ENCODE results near the gene NEGR1. TPM values are rescaled to one million over a fixed set of nuclear protein-coding genes. Genes with fewer than 3 reads are reported as not detected.

NEGR1 gene
- total RNA-seq, 4 donors from 2014 or later: 4.6 to 5.7 (median 5.0) TPM

DNA sequence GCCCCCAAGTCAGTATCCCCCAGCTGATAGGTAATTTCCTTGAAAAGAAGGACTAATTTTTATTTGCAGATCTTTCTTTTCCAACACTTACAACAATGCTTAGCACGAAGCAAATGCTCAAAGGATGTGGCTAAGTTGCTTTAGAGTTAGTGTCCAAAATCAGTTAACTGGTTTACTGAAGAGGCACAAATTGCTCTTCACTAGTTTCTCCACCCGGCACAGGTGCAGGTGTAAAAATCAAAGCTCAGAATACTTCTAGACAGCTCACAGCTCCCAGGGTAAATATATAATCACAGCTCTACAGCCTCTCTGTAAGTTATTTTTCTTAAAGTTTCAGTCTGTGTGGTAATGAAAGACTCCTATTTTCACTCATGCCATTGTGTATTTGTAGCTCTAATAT is 361.8 kb downstream of the NEGR1 start:
- TF ChIP-seq, protein P1, sequence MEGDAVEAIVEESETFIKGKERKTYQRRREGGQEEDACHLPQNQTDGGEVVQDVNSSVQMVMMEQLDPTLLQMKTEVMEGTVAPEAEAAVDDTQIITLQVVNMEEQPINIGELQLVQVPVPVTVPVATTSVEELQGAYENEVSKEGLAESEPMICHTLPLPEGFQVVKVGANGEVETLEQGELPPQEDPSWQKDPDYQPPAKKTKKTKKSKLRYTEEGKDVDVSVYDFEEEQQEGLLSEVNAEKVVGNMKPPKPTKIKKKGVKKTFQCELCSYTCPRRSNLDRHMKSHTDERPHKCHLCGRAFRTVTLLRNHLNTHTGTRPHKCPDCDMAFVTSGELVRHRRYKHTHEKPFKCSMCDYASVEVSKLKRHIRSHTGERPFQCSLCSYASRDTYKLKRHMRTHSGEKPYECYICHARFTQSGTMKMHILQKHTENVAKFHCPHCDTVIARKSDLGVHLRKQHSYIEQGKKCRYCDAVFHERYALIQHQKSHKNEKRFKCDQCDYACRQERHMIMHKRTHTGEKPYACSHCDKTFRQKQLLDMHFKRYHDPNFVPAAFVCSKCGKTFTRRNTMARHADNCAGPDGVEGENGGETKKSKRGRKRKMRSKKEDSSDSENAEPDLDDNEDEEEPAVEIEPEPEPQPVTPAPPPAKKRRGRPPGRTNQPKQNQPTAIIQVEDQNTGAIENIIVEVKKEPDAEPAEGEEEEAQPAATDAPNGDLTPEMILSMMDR (IDR thresholded peaks at IDR 0.05 in 4 of 5, conservative IDR thresholded peaks at IDR 0.05 in 1 of 5): no peak
- TF ChIP-seq POLR2A (IDR thresholded peaks at IDR 0.05): no peak
- no peaks in the 10 kb centered on the region for H3K27me3 ChIP-seq
- H3K4me3 ChIP-seq: no peak overlapping the region
- intact Hi-C loops (cut with DNase I; ENCODE audit: low total_unique reads) (no loop called here), in situ Hi-C loops (cut with MboI; ENCODE audit: low sequenced_read_pairs in 4 of 4) (no loop called here)
- H3K9me3 ChIP-seq: no peaks in the 10 kb centered on the region
- no peaks in the 10 kb centered on the region for H3K4me1 ChIP-seq
- DNase-seq (no peak), ATAC-seq (no peak)
- no peak overlapping the region for H3K27ac ChIP-seq
- no peaks in the 10 kb centered on the region for H3K36me3 ChIP-seq

- no peak for ATAC-seq
- intact Hi-C loops (cut with DNase I; ENCODE audit: low total_unique reads): no loop called here
Observed at GRCh38 chr1:71919811-71920509, 362.4 kb downstream of the NEGR1 start.

GRCh38 chr1:71918630-71919029 is 363.7 kb downstream of the NEGR1 start:
- in situ Hi-C loops (cut with MboI; ENCODE audit: low sequenced_read_pairs in 4 of 4) (no loop called here), intact Hi-C loops (cut with DNase I; ENCODE audit: low total_unique reads) (no loop called here)
- ATAC-seq: no peak
- Histone ChIP-seq H3K36me3 (no peaks in the 10 kb centered on the region), H3K4me1 (no peaks in the 10 kb centered on the region), H3K4me3 (no peak overlapping the region), H3K9me3 (no peaks in the 10 kb centered on the region), H3K27me3 (no peaks in the 10 kb centered on the region), H3K27ac (no peak overlapping the region)
- no peak for TF ChIP-seq POLR2A (IDR thresholded peaks at IDR 0.05)
- TF ChIP-seq, protein P1 (IDR thresholded peaks at IDR 0.05 in 4 of 5, conservative IDR thresholded peaks at IDR 0.05 in 1 of 5): no peak
- DNase-seq: no peak

More at GRCh38 chr1:71919811-71920509, 362.4 kb downstream of the NEGR1 start:
- TF ChIP-seq, protein P1 (IDR thresholded peaks at IDR 0.05 in 4 of 5, conservative IDR thresholded peaks at IDR 0.05 in 1 of 5): no peak
- no peak for TF ChIP-seq POLR2A (IDR thresholded peaks at IDR 0.05)
- Histone ChIP-seq H3K27ac (no peak overlapping the region), H3K27me3 (no peaks in the 10 kb centered on the region), H3K4me1 (no peaks in the 10 kb centered on the region), H3K4me3 (no peak overlapping the region), H3K9me3 (no peaks in the 10 kb centered on the region), H3K36me3 (no peaks in the 10 kb centered on the region)
- in situ Hi-C loops (cut with MboI; ENCODE audit: low sequenced_read_pairs in 4 of 4): no loop called here
- DNase-seq: no peak

GRCh38 chr1:71916894-71917293 is 365.4 kb downstream of the NEGR1 start:
- DNase-seq: no peak
- no peaks in the 10 kb centered on the region for H3K27me3 ChIP-seq
- in situ Hi-C loops (cut with MboI; ENCODE audit: low sequenced_read_pairs in 4 of 4): no loop called here
- H3K27ac ChIP-seq: no peak overlapping the region
- no peaks in the 10 kb centered on the region for H3K4me1 ChIP-seq
- H3K4me3 ChIP-seq: no peak overlapping the region
- intact Hi-C loops (cut with DNase I; ENCODE audit: low total_unique reads): no loop called here
- no peaks in the 10 kb centered on the region for H3K36me3 ChIP-seq
- no peak for ATAC-seq
- no peaks in the 10 kb centered on the region for H3K9me3 ChIP-seq
- no peak for TF ChIP-seq POLR2A (IDR thresholded peaks at IDR 0.05)
- TF ChIP-seq, protein P1 (IDR thresholded peaks at IDR 0.05 in 4 of 5, conservative IDR thresholded peaks at IDR 0.05 in 1 of 5): no peak

DNA sequence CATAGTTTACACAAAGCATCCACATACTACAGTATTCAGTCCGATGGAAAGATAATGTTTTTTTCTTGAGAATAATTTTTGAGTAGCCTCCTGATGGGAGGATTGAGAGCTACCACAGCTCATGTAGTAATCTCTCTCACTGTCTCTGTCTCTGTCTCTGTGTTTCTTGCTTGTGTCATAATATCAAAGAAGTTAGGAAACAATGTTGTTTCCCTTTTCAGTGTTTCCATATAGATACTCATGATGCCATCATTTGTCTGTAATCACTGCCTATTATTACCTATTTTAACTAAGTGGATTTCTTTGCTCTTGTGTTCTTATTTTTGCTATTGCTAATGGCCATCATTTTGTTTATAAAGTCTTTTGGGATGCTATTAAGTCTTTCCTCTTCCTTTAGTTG is 367.7 kb downstream of the NEGR1 start:
- in situ Hi-C loops (cut with MboI; ENCODE audit: low sequenced_read_pairs in 4 of 4): no loop called here
- H3K4me3 ChIP-seq: no peak overlapping the region
- H3K27ac ChIP-seq: no peak overlapping the region
- H3K36me3 ChIP-seq: no peaks in the 10 kb centered on the region
- intact Hi-C loops (cut with DNase I; ENCODE audit: low total_unique reads): no loop called here
- TF ChIP-seq POLR2A (IDR thresholded peaks at IDR 0.05): no peak
- TF ChIP-seq, protein P1 (IDR thresholded peaks at IDR 0.05 in 4 of 5, conservative IDR thresholded peaks at IDR 0.05 in 1 of 5): no peak
- ATAC-seq (no peak), DNase-seq (no peak)
- no peaks in the 10 kb centered on the region for H3K4me1 ChIP-seq
- H3K27me3 ChIP-seq: no peaks in the 10 kb centered on the region
- H3K9me3 ChIP-seq: no peaks in the 10 kb centered on the region
